BJ (cell line): Measurements from ENCODE around the gene ICAM2. TPM values are rescaled to one million over a fixed set of nuclear protein-coding genes. Genes with fewer than 3 reads are reported as not detected.

Experiments
- polyA plus RNA-seq: library from polyadenylated mRNA; depleted of rRNA; stranded (reverse); fragments of >200 nt; gene quantifications from 2 replicates; pipeline ENCODE4 v1.2.3, GENCODE V29; 2011; rRNA removed

Gene ICAM2
- polyA plus RNA-seq, 1 experiment = 0.91 TPM

Other genes with a start within 250 kb of the ICAM2 start
- 31.4 and 55.3 TPM in 2 replicates for gene CCDC47, start 247.0 kb downstream of the ICAM2 start, polyA plus RNA-seq
- gene DDX42, start 246.5 kb downstream of the ICAM2 start, polyA plus RNA-seq = 56.3 and 99.3 TPM in 2 replicates
- 149 and 151 TPM in 2 replicates for gene PSMC5, start 193.2 kb downstream of the ICAM2 start, polyA plus RNA-seq
- gene FTSJ3, start 193.0 kb downstream of the ICAM2 start, polyA plus RNA-seq = 36.3 and 42.1 TPM in 2 replicates
- gene SMARCD2, start 177.9 kb downstream of the ICAM2 start, polyA plus RNA-seq = 57.6 and 80.0 TPM in 2 replicates
- gene CSH2, start 147.0 kb downstream of the ICAM2 start, polyA plus RNA-seq = not detected in 2 replicates
- not detected in 2 replicates for gene GH2, start 138.7 kb downstream of the ICAM2 start, polyA plus RNA-seq
- not detected in 2 replicates for gene CSH1, start 124.1 kb downstream of the ICAM2 start, polyA plus RNA-seq
- gene CSHL1, start 109.4 kb downstream of the ICAM2 start, polyA plus RNA-seq = not detected in 2 replicates
- gene GH1, start 101.8 kb downstream of the ICAM2 start, polyA plus RNA-seq = not detected in 2 replicates
- gene CD79B, start 88.3 kb downstream of the ICAM2 start, polyA plus RNA-seq = 0.36 and 0.58 TPM in 2 replicates
- gene SCN4A, start 47.7 kb downstream of the ICAM2 start, polyA plus RNA-seq = 0.06 TPM in 1 of 2 replicates, not detected in the other
- gene PRR29, start 22.3 kb downstream of the ICAM2 start, polyA plus RNA-seq = 0.10 and 0.21 TPM in 2 replicates
- gene ERN1, start 109.5 kb upstream of the ICAM2 start, polyA plus RNA-seq = 8.5 and 8.6 TPM in 2 replicates
- 35.0 and 39.9 TPM in 2 replicates for gene TEX2, start 242.6 kb upstream of the ICAM2 start, polyA plus RNA-seq